WI38 (cell line): ENCODE results near the gene RBFOX2.

Source experiments
- H3K4me3 ChIP-seq: 2 replicates; pipeline ENCODE4 v1.5.1; 2011; ENCODE audit warnings: low read depth, mild to moderate bottlenecking, control low read depth, low read length
- CTCF ChIP-seq: IDR thresholded peaks from 2 replicates; pipeline ENCODE4 v1.5.1; 2012; ENCODE audit warnings: low read depth, mild to moderate bottlenecking, control low read depth, low read length

RBFOX2 gene

GRCh38 chr22:35840302-35840739, 188.3 kb downstream of the RBFOX2 start:
- H3K4me3 ChIP-seq: peak overlapping the region; percentile 87
- TF ChIP-seq CTCF: no peak

- no peak for TF ChIP-seq CTCF
- H3K4me3 ChIP-seq: peak overlapping the region; percentile 87
Observed at GRCh38 chr22:35839841-35840301, 188.8 kb downstream of the RBFOX2 start.

GRCh38 chr22:35838855-35839576, 189.6 kb downstream of the RBFOX2 start:
- peak; percentile 50 for TF ChIP-seq CTCF
- peak overlapping the region; percentile 87 for H3K4me3 ChIP-seq

GRCh38 chr22:35837101-35837727, 191.4 kb downstream of the RBFOX2 start:
- peak overlapping the region; percentile 87 for H3K4me3 ChIP-seq
- no peak for TF ChIP-seq CTCF

- peak overlapping the region; percentile 87 for H3K4me3 ChIP-seq
- no peak for TF ChIP-seq CTCF
Observed at GRCh38 chr22:35835998-35836691, 192.5 kb downstream of the RBFOX2 start.

GRCh38 chr22:35835267-35835997, 193.2 kb downstream of the RBFOX2 start:
- TF ChIP-seq CTCF: no peak
- H3K4me3 ChIP-seq: peak overlapping the region; percentile 87
